ENCODE data around the gene ADNP. TPM values are rescaled to one million over a fixed set of nuclear protein-coding genes. Genes with fewer than 3 reads are reported as not detected.

The ADNP gene
- total and polyA plus RNA-seq, 2 of the 4 experiments (the other 2 are of a cell fraction): 23.3 to 24.8 TPM

DNA sequence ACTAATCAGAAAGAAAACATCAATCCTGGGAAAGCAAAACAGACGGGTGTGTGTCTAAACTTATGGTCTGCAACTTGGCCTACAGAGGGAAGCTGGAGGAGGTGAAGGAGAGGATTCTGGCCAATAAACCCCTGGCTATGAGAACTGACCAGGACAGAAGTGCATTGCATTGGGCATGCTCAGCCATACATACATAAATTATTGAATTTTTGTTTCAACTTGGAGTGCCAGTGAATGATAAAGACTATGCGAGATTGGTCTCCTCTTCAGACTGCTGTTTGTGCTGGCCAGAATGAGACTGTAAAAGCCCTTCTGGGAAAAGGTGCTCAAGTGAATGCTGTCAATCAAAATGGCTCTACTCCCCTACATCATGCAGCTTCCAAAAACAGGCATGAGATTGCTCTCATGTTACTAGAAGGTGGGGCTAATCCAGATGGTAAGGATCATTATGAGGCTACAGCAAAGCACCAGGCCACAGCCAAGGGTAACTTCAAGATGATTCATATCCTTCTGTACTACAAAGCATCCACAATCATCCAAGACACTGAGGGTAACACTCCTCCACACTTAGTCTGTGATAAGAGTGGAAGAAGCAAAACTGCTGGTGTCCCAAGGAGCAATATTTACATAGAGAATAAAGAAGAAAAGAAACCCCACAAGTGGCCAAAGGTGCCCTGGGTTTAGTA is 17.4 kb downstream of the ADNP start:
- H3K27ac ChIP-seq (ENCODE audit: insufficient read depth, low read length): no peak overlapping the region
- DNase-seq (peak; percentile 88), ATAC-seq (ENCODE audit: low read depth) (peak; percentile 88)
- no peak overlapping the region for H3K9ac ChIP-seq (ENCODE audit: low read depth, low read length)
- H2BK5ac ChIP-seq (ENCODE audit: low read depth, low read length, poor library complexity, severe bottlenecking): peak overlapping the region; percentile 27
- H3K14ac ChIP-seq (replicated peaks; ENCODE audit: low read depth, low read length): no peak overlapping the region
- H3K79me1 ChIP-seq (ENCODE audit: low read depth in 1 of 2, low read length in 2 of 2): peaks cover 11 to 70% of the 10 kb centered on the region in 2 experiments; a peak in 2 of 4 replicates
- H2AFZ ChIP-seq (replicated peaks; ENCODE audit: low read length, poor library complexity): no peak overlapping the region
- H3K36me3 ChIP-seq (ENCODE audit: control insufficient read depth, insufficient read depth, low read length): 0 out of 2 replicates have a peak, but pooled peaks cover 3% of the 10 kb centered on the region
- no peaks in the 10 kb centered on the region for H3K9me3 ChIP-seq (ENCODE audit: control insufficient read depth, insufficient read depth, low read length)
- no peak overlapping the region for H4K8ac ChIP-seq (ENCODE audit: low read depth in 2 of 2, low read length in 2 of 2)
- no peak overlapping the region for H3K4me3 ChIP-seq (ENCODE audit: insufficient read depth, low read depth, low read length)
- H2AK5ac ChIP-seq (ENCODE audit: low read depth, low read length): no peak overlapping the region
- peak overlapping the region; percentile 59; the same call in 1 of the 2 replicates for H3K4me2 ChIP-seq (ENCODE audit: low read depth, low read length)
- H4K91ac ChIP-seq (ENCODE audit: insufficient read depth, low read depth, low read length): no peak overlapping the region
- in situ Hi-C loops (cut with MboI; ENCODE audit: low sequenced_read_pairs): no loop called here
- H2AK9ac ChIP-seq (replicated peaks; ENCODE audit: low read depth, low read length, poor library complexity): no peak overlapping the region
- intact Hi-C loops (cut with micrococcal nuclease): loop anchor here (5.0 kb wide), 1 partner anchor 97 kb away; no protein-coding TSS in a partner anchor
- peaks cover 32% of the 10 kb centered on the region for H3K9me1 ChIP-seq (ENCODE audit: insufficient read depth, low read length)
- CTCF ChIA-PET: interaction anchor here (0.7 to 1.7 kb wide), 4 partner anchors 14 to 19 kb away, joined by 3 to 6 read pairs (median 4); no protein-coding TSS in a partner anchor
- no peaks in the 10 kb centered on the region for H3K27me3 ChIP-seq (ENCODE audit: control insufficient read depth, insufficient read depth, low read length)
- no peak overlapping the region for H3K23ac ChIP-seq (ENCODE audit: low read depth, low read length)
- H4K20me1 ChIP-seq (ENCODE audit: insufficient read depth, low read length): peaks cover 97% of the 10 kb centered on the region
- TF ChIP-seq NFE2L2 (IDR thresholded peaks at IDR 0.05; ENCODE audit: low read depth, low read length) (no peak), SMC3 (IDR thresholded peaks at IDR 0.05; ENCODE audit: low read depth, low read length) (no peak), RCOR1 (IDR thresholded peaks at IDR 0.05; ENCODE audit: insufficient replicate concordance, low read length) (no peak), RFX5 (IDR thresholded peaks at IDR 0.05; ENCODE audit: low read depth, low read length) (no peak), MAFK (IDR thresholded peaks at IDR 0.05; ENCODE audit: low read depth, low read length) (no peak), MAZ (IDR thresholded peaks at IDR 0.05; ENCODE audit: borderline replicate concordance, low read depth, low read length) (no peak), RAD21 (IDR thresholded peaks at IDR 0.05; ENCODE audit: low read length) (no peak), CEBPB (IDR thresholded peaks at IDR 0.05; ENCODE audit: low read depth, low read length) (no peak), BHLHE40 (IDR thresholded peaks at IDR 0.05; ENCODE audit: low read depth, low read length) (no peak), POLR2A (IDR thresholded peaks at IDR 0.05; ENCODE audit: low read depth, low read length) (no peak), CHD1 (IDR thresholded peaks at IDR 0.05; ENCODE audit: low read depth, low read length) (no peak), MXI1 (IDR thresholded peaks at IDR 0.05; ENCODE audit: borderline replicate concordance, low read depth, low read length) (no peak)
- TF ChIP-seq, protein P1, sequence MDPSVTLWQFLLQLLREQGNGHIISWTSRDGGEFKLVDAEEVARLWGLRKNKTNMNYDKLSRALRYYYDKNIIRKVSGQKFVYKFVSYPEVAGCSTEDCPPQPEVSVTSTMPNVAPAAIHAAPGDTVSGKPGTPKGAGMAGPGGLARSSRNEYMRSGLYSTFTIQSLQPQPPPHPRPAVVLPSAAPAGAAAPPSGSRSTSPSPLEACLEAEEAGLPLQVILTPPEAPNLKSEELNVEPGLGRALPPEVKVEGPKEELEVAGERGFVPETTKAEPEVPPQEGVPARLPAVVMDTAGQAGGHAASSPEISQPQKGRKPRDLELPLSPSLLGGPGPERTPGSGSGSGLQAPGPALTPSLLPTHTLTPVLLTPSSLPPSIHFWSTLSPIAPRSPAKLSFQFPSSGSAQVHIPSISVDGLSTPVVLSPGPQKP (IDR thresholded peaks at IDR 0.05; ENCODE audit: borderline replicate concordance, low read depth, low read length): no peak
- TF ChIP-seq, protein P2, sequence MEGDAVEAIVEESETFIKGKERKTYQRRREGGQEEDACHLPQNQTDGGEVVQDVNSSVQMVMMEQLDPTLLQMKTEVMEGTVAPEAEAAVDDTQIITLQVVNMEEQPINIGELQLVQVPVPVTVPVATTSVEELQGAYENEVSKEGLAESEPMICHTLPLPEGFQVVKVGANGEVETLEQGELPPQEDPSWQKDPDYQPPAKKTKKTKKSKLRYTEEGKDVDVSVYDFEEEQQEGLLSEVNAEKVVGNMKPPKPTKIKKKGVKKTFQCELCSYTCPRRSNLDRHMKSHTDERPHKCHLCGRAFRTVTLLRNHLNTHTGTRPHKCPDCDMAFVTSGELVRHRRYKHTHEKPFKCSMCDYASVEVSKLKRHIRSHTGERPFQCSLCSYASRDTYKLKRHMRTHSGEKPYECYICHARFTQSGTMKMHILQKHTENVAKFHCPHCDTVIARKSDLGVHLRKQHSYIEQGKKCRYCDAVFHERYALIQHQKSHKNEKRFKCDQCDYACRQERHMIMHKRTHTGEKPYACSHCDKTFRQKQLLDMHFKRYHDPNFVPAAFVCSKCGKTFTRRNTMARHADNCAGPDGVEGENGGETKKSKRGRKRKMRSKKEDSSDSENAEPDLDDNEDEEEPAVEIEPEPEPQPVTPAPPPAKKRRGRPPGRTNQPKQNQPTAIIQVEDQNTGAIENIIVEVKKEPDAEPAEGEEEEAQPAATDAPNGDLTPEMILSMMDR (conservative IDR thresholded peaks at IDR 0.05; ENCODE audit: low read depth, low read length): no peak
- TF ChIP-seq, protein P3, sequence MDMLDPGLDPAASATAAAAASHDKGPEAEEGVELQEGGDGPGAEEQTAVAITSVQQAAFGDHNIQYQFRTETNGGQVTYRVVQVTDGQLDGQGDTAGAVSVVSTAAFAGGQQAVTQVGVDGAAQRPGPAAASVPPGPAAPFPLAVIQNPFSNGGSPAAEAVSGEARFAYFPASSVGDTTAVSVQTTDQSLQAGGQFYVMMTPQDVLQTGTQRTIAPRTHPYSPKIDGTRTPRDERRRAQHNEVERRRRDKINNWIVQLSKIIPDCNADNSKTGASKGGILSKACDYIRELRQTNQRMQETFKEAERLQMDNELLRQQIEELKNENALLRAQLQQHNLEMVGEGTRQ (IDR thresholded peaks at IDR 0.05; ENCODE audit: low read depth, low read length): no peak
- H3K4ac ChIP-seq (ENCODE audit: low read depth, low read length): no peak overlapping the region
- POLR2A ChIA-PET (ENCODE audit: unreplicated experiment): no interaction called here
- no TSS peak for BruUV-seq (replicated peaks)
- H2BK20ac ChIP-seq (ENCODE audit: low read depth, low read length): no peak overlapping the region
- H4K5ac ChIP-seq (ENCODE audit: low read depth, low read length): no peak overlapping the region
- H2BK15ac ChIP-seq (ENCODE audit: low read depth, low read length): no peak overlapping the region
- peaks cover 31% of the 10 kb centered on the region for H3K4me1 ChIP-seq (ENCODE audit: control insufficient read depth, insufficient read depth, low read length)
- no peak overlapping the region for H3K18ac ChIP-seq (ENCODE audit: low read depth, low read length)
- WGBS, 2 experiments (ENCODE audit: extremely low coverage in 2 of 2, insufficient read length in 1 of 2): no CpG with 5 or more reads among the region's 2 CpGs
- H3K56ac ChIP-seq (ENCODE audit: extremely low read depth, insufficient read depth, low read length): no peak overlapping the region
- H2BK120ac ChIP-seq (ENCODE audit: low read depth, low read length): no peak overlapping the region
- dilution Hi-C loops (cut with HindIII; ENCODE audit: low sequenced_read_pairs, unreplicated experiment): loop anchor here (25.0 kb wide), 1 partner anchor 102 kb away; no protein-coding TSS in a partner anchor

Data from IMR-90 (cell line).